ENCODE measurements around the gene ST6GALNAC3. TPM values are rescaled to one million over a fixed set of nuclear protein-coding genes. Genes with fewer than 3 reads are reported as not detected.
A peak's percentile ranks its signal among the peaks of the same experiment; 100 is the strongest.

Gene ST6GALNAC3
- total RNA-seq, 1 donor from 2014 or later, result 22.0 TPM

DNA sequence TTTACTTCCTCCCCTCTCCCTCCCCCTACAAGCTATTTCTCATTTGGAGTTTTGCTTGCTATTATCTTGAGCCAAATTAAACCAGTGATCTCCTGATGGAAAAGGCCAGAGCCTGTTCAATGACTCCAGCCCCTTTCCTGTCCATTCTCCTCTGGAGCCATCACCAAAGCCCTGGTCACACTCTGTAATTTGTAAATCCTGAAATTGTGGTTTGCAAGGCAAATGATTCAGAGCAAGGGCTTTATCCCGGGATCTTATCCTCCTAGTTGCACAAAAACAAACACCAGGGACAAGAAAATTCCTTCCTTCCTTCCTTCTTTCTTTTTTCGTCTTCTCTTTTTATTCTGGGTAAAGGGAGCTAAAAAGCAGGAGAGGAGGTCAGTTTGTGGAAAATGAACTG is 426.6 kb downstream of the ST6GALNAC3 start:
- DNase-seq (ENCODE audit: low read depth, low spot score), result no peak
- Mint-ChIP-seq H3K4me3 (peak overlapping the region; percentile 77), H3K9me3 (no peaks in the 10 kb centered on the region), H3K4me1 (peaks cover 63% of the 10 kb centered on the region), H3K27ac (ENCODE audit: unreplicated experiment) (peak overlapping the region; percentile 92), H3K36me3 (ENCODE audit: low read depth) (peaks cover 4% of the 10 kb centered on the region), H3K27me3 (ENCODE audit: low read depth) (no peaks in the 10 kb centered on the region)
- TF ChIP-seq, protein P1, sequence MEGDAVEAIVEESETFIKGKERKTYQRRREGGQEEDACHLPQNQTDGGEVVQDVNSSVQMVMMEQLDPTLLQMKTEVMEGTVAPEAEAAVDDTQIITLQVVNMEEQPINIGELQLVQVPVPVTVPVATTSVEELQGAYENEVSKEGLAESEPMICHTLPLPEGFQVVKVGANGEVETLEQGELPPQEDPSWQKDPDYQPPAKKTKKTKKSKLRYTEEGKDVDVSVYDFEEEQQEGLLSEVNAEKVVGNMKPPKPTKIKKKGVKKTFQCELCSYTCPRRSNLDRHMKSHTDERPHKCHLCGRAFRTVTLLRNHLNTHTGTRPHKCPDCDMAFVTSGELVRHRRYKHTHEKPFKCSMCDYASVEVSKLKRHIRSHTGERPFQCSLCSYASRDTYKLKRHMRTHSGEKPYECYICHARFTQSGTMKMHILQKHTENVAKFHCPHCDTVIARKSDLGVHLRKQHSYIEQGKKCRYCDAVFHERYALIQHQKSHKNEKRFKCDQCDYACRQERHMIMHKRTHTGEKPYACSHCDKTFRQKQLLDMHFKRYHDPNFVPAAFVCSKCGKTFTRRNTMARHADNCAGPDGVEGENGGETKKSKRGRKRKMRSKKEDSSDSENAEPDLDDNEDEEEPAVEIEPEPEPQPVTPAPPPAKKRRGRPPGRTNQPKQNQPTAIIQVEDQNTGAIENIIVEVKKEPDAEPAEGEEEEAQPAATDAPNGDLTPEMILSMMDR (conservative IDR thresholded peaks at IDR 0.05), result no peak

DNA sequence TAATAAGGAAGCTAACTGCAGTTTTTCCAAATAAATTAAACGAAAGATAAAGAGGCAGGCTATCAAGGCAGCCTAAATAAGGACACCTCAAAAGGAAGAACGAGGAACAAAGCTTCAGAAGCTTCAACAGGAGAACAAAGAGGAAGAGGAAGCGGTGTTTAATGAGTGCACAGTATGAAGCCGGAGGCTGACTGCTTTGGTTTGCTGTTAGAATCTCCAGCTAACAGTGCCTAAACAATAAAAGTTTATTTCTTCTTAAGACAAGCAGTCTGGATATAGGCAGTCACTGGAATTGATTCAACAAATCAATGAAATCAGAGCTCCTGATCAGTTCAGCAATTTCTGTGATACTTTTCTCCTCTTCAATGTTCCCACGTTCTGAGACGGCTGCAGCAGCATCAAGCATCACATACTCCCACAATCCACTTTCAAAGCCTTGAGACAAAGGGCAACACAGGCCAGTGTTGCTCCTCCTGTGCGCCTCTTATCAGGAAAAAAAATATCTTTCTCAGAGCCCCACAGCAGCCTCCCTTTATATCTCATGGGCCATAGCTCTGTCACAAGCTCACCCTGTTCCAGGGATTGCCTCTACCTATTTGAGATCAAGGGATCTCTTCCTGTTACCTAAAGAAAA is 427.2 kb downstream of the ST6GALNAC3 start:
- DNase-seq (ENCODE audit: low read depth, low spot score), result peak; percentile 10
- H3K36me3 Mint-ChIP-seq (ENCODE audit: low read depth), result peaks cover 4% of the 10 kb centered on the region
- H3K4me1 Mint-ChIP-seq, result peaks cover 69% of the 10 kb centered on the region
- H3K27ac Mint-ChIP-seq (ENCODE audit: unreplicated experiment), result peak overlapping the region; percentile 92
- H3K9me3 Mint-ChIP-seq, result no peaks in the 10 kb centered on the region
- TF ChIP-seq, protein P1 (conservative IDR thresholded peaks at IDR 0.05), result no peak
- H3K4me3 Mint-ChIP-seq, result peak overlapping the region; percentile 77
- H3K27me3 Mint-ChIP-seq (ENCODE audit: low read depth), result no peaks in the 10 kb centered on the region

- Mint-ChIP-seq H3K36me3 (ENCODE audit: low read depth) (no peaks in the 10 kb centered on the region), H3K27ac (ENCODE audit: unreplicated experiment) (peak overlapping the region; percentile 92), H3K4me3 (no peak overlapping the region), H3K4me1 (peaks cover 60% of the 10 kb centered on the region), H3K9me3 (no peaks in the 10 kb centered on the region), H3K27me3 (ENCODE audit: low read depth) (no peaks in the 10 kb centered on the region)
- no peak for DNase-seq (ENCODE audit: low read depth, low spot score)
- TF ChIP-seq, protein P1 (conservative IDR thresholded peaks at IDR 0.05), result no peak
Observed at GRCh38 chr1:76503100-76503499, 428.6 kb downstream of the ST6GALNAC3 start.

GRCh38 chr1:76503736-76504135 is 429.2 kb downstream of the ST6GALNAC3 start:
- H3K27me3 Mint-ChIP-seq (ENCODE audit: low read depth), result no peaks in the 10 kb centered on the region
- H3K4me3 Mint-ChIP-seq, result no peak overlapping the region
- no peak overlapping the region for H3K27ac Mint-ChIP-seq (ENCODE audit: unreplicated experiment)
- TF ChIP-seq, protein P1 (conservative IDR thresholded peaks at IDR 0.05), result no peak
- DNase-seq (ENCODE audit: low read depth, low spot score), result no peak
- H3K4me1 Mint-ChIP-seq, result peaks cover 57% of the 10 kb centered on the region
- no peaks in the 10 kb centered on the region for H3K36me3 Mint-ChIP-seq (ENCODE audit: low read depth)
- H3K9me3 Mint-ChIP-seq, result no peaks in the 10 kb centered on the region

- peaks cover 44% of the 10 kb centered on the region for H3K4me1 Mint-ChIP-seq
- H3K4me3 Mint-ChIP-seq, result no peak overlapping the region
- DNase-seq (ENCODE audit: low read depth, low spot score), result no peak
- no peaks in the 10 kb centered on the region for H3K27me3 Mint-ChIP-seq (ENCODE audit: low read depth)
- peaks cover 2% of the 10 kb centered on the region for H3K36me3 Mint-ChIP-seq (ENCODE audit: low read depth)
- peaks cover 3% of the 10 kb centered on the region for H3K9me3 Mint-ChIP-seq
- no peak overlapping the region for H3K27ac Mint-ChIP-seq (ENCODE audit: unreplicated experiment)
- TF ChIP-seq, protein P1 (conservative IDR thresholded peaks at IDR 0.05), result no peak
Observed at GRCh38 chr1:76507376-76507775, 432.8 kb downstream of the ST6GALNAC3 start.

Data from neural crest cell (in vitro differentiated cells).